ENCODE measurements around the gene ACKR1. TPM values are rescaled to one million over a fixed set of nuclear protein-coding genes. Genes with fewer than 3 reads are reported as not detected.

ACKR1 gene, protein sequence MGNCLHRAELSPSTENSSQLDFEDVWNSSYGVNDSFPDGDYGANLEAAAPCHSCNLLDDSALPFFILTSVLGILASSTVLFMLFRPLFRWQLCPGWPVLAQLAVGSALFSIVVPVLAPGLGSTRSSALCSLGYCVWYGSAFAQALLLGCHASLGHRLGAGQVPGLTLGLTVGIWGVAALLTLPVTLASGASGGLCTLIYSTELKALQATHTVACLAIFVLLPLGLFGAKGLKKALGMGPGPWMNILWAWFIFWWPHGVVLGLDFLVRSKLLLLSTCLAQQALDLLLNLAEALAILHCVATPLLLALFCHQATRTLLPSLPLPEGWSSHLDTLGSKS
- 0.74 TPM in 1 of 2 replicates, not detected in the other for total RNA-seq (ENCODE audit: low replicate concordance)

DNA sequence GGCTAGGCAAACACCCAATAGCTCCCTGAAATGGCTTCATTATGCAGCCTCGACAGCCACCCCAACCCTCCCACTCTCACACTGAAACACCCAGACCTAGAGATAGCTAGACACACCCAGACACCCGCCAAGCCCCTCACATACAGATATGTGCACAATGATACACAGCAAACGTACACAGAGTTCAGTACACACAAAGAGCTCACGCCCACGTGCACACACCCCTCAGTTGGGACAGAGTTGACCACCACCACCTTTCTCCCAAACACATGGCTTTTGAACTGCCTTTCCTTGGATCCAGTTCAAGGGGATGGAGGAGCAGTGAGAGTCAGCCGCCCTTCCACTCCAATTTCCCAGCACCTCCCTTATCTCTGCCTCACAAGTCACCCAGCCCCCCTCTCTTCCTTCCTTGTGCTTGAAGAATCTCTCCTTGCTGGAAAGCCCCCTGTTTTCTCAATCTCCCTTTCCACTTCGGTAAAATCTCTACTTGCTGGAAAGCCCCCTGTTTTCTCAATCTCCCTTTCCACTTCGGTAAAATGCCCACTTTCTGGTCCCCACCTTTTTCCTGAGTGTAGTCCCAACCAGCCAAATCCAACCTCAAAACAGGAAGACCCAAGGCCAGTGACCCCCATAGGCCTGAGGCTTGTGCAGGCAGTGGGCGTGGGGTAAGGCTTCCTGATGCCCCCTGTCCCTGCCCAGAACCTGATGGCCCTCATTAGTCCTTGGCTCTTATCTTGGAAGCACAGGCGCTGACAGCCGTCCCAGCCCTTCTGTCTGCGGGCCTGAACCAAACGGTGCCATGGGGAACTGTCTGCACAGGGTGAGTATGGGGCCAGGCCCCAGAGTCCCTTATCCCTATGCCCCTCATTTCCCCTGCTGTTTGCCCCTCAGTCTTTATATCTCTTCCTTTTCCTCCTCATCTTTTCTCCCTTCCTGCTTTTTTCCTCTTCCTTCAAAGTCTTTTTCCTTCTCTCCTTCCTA lies at the start of gene ACKR1:
Gene ACKR1 (plus strand): TSS at position 715 of the 981 bp plus-strand sequence. CDS start 85 bp downstream, at position 800.
- no peak for DNase-seq (ENCODE audit: low spot score)
- no peaks in the 10 kb centered on the region for H3F3A ChIP-seq (ENCODE audit: low read depth)
- H3K79me2 ChIP-seq (ENCODE audit: low read depth) = no peaks in the 10 kb centered on the region
- H3K4me1 Mint-ChIP-seq = peaks cover 50% of the 10 kb centered on the region
- peaks cover 21% of the 10 kb centered on the region for H3K27me3 Mint-ChIP-seq (ENCODE audit: insufficient read depth, low read depth)
- H3K4me2 ChIP-seq = no peak within 1 kb of the TSS
- no peaks in the 10 kb centered on the region for H3K9me3 ChIP-seq (ENCODE audit: low read depth)
- H3K4me3 Mint-ChIP-seq = no peak within 1 kb of the TSS
- TF ChIP-seq, protein P1, sequence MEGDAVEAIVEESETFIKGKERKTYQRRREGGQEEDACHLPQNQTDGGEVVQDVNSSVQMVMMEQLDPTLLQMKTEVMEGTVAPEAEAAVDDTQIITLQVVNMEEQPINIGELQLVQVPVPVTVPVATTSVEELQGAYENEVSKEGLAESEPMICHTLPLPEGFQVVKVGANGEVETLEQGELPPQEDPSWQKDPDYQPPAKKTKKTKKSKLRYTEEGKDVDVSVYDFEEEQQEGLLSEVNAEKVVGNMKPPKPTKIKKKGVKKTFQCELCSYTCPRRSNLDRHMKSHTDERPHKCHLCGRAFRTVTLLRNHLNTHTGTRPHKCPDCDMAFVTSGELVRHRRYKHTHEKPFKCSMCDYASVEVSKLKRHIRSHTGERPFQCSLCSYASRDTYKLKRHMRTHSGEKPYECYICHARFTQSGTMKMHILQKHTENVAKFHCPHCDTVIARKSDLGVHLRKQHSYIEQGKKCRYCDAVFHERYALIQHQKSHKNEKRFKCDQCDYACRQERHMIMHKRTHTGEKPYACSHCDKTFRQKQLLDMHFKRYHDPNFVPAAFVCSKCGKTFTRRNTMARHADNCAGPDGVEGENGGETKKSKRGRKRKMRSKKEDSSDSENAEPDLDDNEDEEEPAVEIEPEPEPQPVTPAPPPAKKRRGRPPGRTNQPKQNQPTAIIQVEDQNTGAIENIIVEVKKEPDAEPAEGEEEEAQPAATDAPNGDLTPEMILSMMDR (IDR thresholded peaks at IDR 0.05) = no peak
- TF ChIP-seq EZH2phosphoT487 (IDR thresholded peaks at IDR 0.05) (no peak), EZH2 (IDR thresholded peaks at IDR 0.05) (no peak)
- H3K4me1 ChIP-seq = peaks cover 14% of the 10 kb centered on the region
- no peak within 1 kb of the TSS for H3K4me3 ChIP-seq
- H2AFZ ChIP-seq (replicated peaks) = no peak within 1 kb of the TSS
- no peaks in the 10 kb centered on the region for H4K20me1 ChIP-seq (ENCODE audit: low read depth)
- H3K9me3 Mint-ChIP-seq = no peaks in the 10 kb centered on the region
- no peak within 1 kb of the TSS for H3K27ac Mint-ChIP-seq
- no peak within 1 kb of the TSS for H3K27ac ChIP-seq
- H3K9ac ChIP-seq = no peak within 1 kb of the TSS
- H3K36me3 ChIP-seq = no peaks in the 10 kb centered on the region
- peaks cover 4% of the 10 kb centered on the region for H3K27me3 ChIP-seq
- H3K36me3 Mint-ChIP-seq = no peaks in the 10 kb centered on the region

DNA sequence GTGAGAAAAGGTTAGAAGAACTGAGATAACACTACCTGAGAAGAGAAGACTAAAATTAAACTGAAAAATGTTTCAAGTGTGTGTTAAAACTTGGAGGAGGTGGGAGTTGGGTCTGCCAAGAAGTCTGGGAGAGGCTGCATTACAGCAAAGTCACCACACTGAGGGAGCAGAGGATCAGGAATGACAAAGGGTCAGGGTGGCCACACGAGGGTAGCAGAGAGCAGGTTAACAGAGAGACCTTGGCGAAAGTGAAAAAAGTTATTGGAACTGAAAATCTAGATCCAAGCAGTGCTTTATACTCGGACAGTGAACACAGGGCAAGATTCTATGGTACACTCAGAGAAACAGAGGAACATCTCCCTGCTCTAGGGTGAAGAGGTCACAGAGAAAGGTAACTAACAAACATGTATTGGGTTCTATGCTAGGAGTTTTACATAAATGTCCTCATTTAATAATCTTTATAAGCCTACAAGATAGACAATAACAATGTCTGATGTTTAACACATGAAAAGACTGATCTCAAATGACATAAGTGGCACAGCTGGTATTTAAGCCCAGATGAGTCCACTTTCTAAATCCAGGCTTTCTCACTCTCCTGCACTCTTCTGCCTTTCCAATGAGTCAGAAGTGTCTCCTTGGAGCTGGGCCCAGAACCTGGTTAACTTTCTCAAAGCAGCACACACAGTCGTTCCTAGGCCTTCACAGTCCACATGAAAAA lies 43.5 kb upstream of the ACKR1 start:
- H3K9me3 ChIP-seq (ENCODE audit: low read depth) = no peaks in the 10 kb centered on the region
- peaks cover 12% of the 10 kb centered on the region for H4K20me1 ChIP-seq (ENCODE audit: low read depth)
- no peak overlapping the region for H3K27ac ChIP-seq
- TF ChIP-seq EZH2phosphoT487 (IDR thresholded peaks at IDR 0.05) = no peak
- TF ChIP-seq EZH2 (IDR thresholded peaks at IDR 0.05) = no peak
- TF ChIP-seq, protein P1 (IDR thresholded peaks at IDR 0.05) = peak; percentile 100
- H3K79me2 ChIP-seq (ENCODE audit: low read depth) = no peaks in the 10 kb centered on the region
- Mint-ChIP-seq H3K36me3 (peaks cover 6% of the 10 kb centered on the region), H3K4me1 (peaks cover 24% of the 10 kb centered on the region), H3K27me3 (ENCODE audit: insufficient read depth, low read depth) (peaks cover 4% of the 10 kb centered on the region), H3K4me3 (no peak overlapping the region), H3K27ac (no peak overlapping the region), H3K9me3 (peaks cover 9% of the 10 kb centered on the region)
- H3K27me3 ChIP-seq = no peaks in the 10 kb centered on the region
- H3K4me1 ChIP-seq = no peaks in the 10 kb centered on the region
- no peak overlapping the region for H3K4me2 ChIP-seq
- no peak overlapping the region for H3K4me3 ChIP-seq
- no peak overlapping the region for H2AFZ ChIP-seq (replicated peaks)
- peak; percentile 85 for DNase-seq (ENCODE audit: low spot score)
- H3F3A ChIP-seq (ENCODE audit: low read depth) = no peaks in the 10 kb centered on the region
- no peak overlapping the region for H3K9ac ChIP-seq
- H3K36me3 ChIP-seq = no peaks in the 10 kb centered on the region

DNA sequence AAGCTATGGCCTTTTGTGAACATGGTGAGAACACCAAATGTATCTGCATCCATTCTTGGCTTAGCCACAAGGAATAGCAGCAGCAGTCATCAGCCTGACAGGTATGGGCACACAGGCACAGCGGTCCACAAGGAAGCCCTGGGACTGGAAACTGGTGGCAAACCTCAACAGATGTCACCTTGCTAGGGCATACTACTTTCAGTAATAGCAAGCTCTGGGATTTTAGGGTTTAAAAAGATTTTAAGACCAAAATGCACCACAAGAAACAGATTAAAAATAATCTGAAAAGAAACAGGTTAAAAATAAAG lies 43.0 kb upstream of the ACKR1 start:
- Histone ChIP-seq H3K4me1 (no peaks in the 10 kb centered on the region), H3K9ac (no peak overlapping the region), H3F3A (ENCODE audit: low read depth) (no peaks in the 10 kb centered on the region), H3K27me3 (no peaks in the 10 kb centered on the region), H4K20me1 (ENCODE audit: low read depth) (peaks cover 12% of the 10 kb centered on the region), H3K4me2 (no peak overlapping the region), H3K36me3 (no peaks in the 10 kb centered on the region), H2AFZ (replicated peaks) (no peak overlapping the region), H3K79me2 (ENCODE audit: low read depth) (no peaks in the 10 kb centered on the region), H3K9me3 (ENCODE audit: low read depth) (no peaks in the 10 kb centered on the region), H3K27ac (no peak overlapping the region), H3K4me3 (no peak overlapping the region)
- peaks cover 6% of the 10 kb centered on the region for H3K36me3 Mint-ChIP-seq
- H3K27ac Mint-ChIP-seq = no peak overlapping the region
- H3K4me1 Mint-ChIP-seq = peaks cover 24% of the 10 kb centered on the region
- H3K27me3 Mint-ChIP-seq (ENCODE audit: insufficient read depth, low read depth) = peaks cover 4% of the 10 kb centered on the region
- no peak for DNase-seq (ENCODE audit: low spot score)
- TF ChIP-seq, protein P1 (IDR thresholded peaks at IDR 0.05) = no peak
- TF ChIP-seq EZH2 (IDR thresholded peaks at IDR 0.05) (no peak), EZH2phosphoT487 (IDR thresholded peaks at IDR 0.05) (no peak)
- peaks cover 5% of the 10 kb centered on the region for H3K9me3 Mint-ChIP-seq
- H3K4me3 Mint-ChIP-seq = no peak overlapping the region

Data from neural progenitor cell (in vitro differentiated cells).